Activated CD4-positive, CD25-positive, alpha-beta regulatory T cell (primary cell): ENCODE data around the gene RAB40B.

Experiments
- DNase-seq, 4 experiments: peaks; one replicate each; lab custom pipeline; 2025; lab: John Stamatoyannopoulos, UW

Gene RAB40B

GRCh38 chr17:82692268-82692667 is 6.2 kb downstream of the RAB40B start:
- no peak for DNase-seq

- no peak for DNase-seq
These were observed 6.8 kb downstream of the RAB40B start for GRCh38 chr17:82691714-82692113.

GRCh38 chr17:82690786-82691489 is 7.6 kb downstream of the RAB40B start:
- no peak for DNase-seq

- no peak for DNase-seq
These were observed 9.4 kb downstream of the RAB40B start for GRCh38 chr17:82689077-82689476.

GRCh38 chr17:82687871-82688270 is 10.6 kb downstream of the RAB40B start:
- no peak for DNase-seq

GRCh38 chr17:82687375-82687861 is 11.1 kb downstream of the RAB40B start:
- no peak for DNase-seq

- DNase-seq, result no peak
These were observed 11.9 kb downstream of the RAB40B start for GRCh38 chr17:82686366-82687324.

GRCh38 chr17:82685291-82685690 is 13.2 kb downstream of the RAB40B start:
- DNase-seq, result no peak

GRCh38 chr17:82684228-82684841 is 14.2 kb downstream of the RAB40B start:
- DNase-seq, result no peak

GRCh38 chr17:82683534-82683933 is 15.0 kb downstream of the RAB40B start:
- DNase-seq, result no peak

GRCh38 chr17:82681547-82681946 is 17.0 kb downstream of the RAB40B start:
- no peak for DNase-seq

GRCh38 chr17:82679586-82680465 is 18.7 kb downstream of the RAB40B start:
- DNase-seq, result no peak

GRCh38 chr17:82678265-82678891 is 20.1 kb downstream of the RAB40B start:
- DNase-seq, result no peak

GRCh38 chr17:82677353-82677925 is 21.1 kb downstream of the RAB40B start:
- DNase-seq, result no peak

- no peak for DNase-seq
These were observed 22.8 kb downstream of the RAB40B start for GRCh38 chr17:82675476-82676245.

- DNase-seq, result no peak
These were observed 23.6 kb downstream of the RAB40B start for GRCh38 chr17:82674656-82675475.

GRCh38 chr17:82670661-82671450 is 27.6 kb downstream of the RAB40B start:
- DNase-seq, result no peak

- no peak for DNase-seq
These were observed 29.8 kb downstream of the RAB40B start for GRCh38 chr17:82668631-82669099.
